ENCODE data around the gene GPRC5B. TPM values are rescaled to one million over a fixed set of nuclear protein-coding genes. Genes with fewer than 3 reads are reported as not detected.

Gene GPRC5B
- total and polyA plus RNA-seq, 2 of the 8 experiments (the other 6 are each of a cell fraction or from before 2014, with no cell fraction given) = 106 to 160 TPM

DNA sequence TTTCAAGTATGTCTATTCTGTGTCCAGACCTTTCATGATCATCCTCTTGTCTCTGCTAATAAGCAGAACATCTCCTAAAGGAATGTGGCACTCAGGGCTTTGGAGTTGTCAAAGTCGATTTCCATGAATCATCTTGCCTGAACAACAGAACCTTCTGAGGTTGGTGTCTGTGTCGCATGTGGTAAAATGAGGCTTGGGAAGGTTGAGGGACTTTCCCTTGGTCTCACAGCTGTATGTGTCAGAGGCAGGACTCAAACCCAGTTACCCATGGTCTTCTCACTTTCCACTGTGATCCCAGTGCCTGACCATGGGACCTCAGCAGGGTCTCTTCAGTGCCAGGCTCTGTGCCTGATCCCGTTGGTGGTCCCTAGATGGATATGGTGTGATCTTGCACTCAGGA lies 4.2 kb upstream of the GPRC5B start:
- Histone ChIP-seq H3K36me3 (ENCODE audit: control insufficient read depth in 2 of 4, insufficient read depth in 4 of 4, low read length in 3 of 4) (no peaks in the 10 kb centered on the region), H4K5ac (ENCODE audit: insufficient read length, low read depth, low read length) (no peak overlapping the region), H3K4me3 (ENCODE audit: extremely low read depth in 1 of 4, insufficient read depth in 2 of 4, low read depth in 3 of 4, low read length in 4 of 4) (no peak overlapping the region), H4K20me1 (replicated peaks in 1 of 2; ENCODE audit: control insufficient read depth in 1 of 2, insufficient read depth in 2 of 2, low read length in 2 of 2) (no peaks in the 10 kb centered on the region), H3K4me2 (ENCODE audit: insufficient read depth in 1 of 2, low read depth in 2 of 2, low read length in 2 of 2) (no peak overlapping the region), H2BK20ac (ENCODE audit: low read length) (no peak overlapping the region), H2BK15ac (ENCODE audit: low read length) (no peak overlapping the region), H3K14ac (ENCODE audit: insufficient read length) (no peak overlapping the region), H4K91ac (replicated peaks; ENCODE audit: insufficient read length, low read length) (no peak overlapping the region), H2BK120ac (replicated peaks; ENCODE audit: low read depth, low read length) (no peak overlapping the region), H3K23me2 (ENCODE audit: low read depth, low read length) (peaks cover 2% of the 10 kb centered on the region; the same call in 1 of the 2 replicates), H3K79me2 (ENCODE audit: control insufficient read depth in 1 of 2, insufficient read depth in 2 of 2, low read length in 2 of 2) (peaks cover 0 to 3% of the 10 kb centered on the region in 2 experiments; a peak in 1 of 4 replicates), H3K56ac (replicated peaks; ENCODE audit: insufficient read length, low read depth, low read length) (no peak overlapping the region), H3K27me3 (replicated peaks in 1 of 4; ENCODE audit: control insufficient read depth in 3 of 4, extremely low read depth in 1 of 4, insufficient read depth in 3 of 4, low read length in 3 of 4) (peaks cover 0 to 11% (median 7%) of the 10 kb centered on the region in 4 experiments; a peak in 5 of 7 replicates), H3K9me3 (ENCODE audit: insufficient read depth in 2 of 2, low read depth in 1 of 2, low read length in 1 of 2) (no peaks in the 10 kb centered on the region), H3K4ac (replicated peaks; ENCODE audit: insufficient read length, low read depth, low read length) (no peak overlapping the region), H4K8ac (ENCODE audit: extremely low read depth, insufficient read depth, low read length) (no peak overlapping the region), H3K27ac (ENCODE audit: low read depth, low read length) (no peak overlapping the region), H2BK12ac (ENCODE audit: low read depth, low read length) (no peak overlapping the region), H3K23ac (ENCODE audit: insufficient read length) (no peak overlapping the region), H2AK5ac (ENCODE audit: low read depth, low read length) (no peak overlapping the region), H3K18ac (ENCODE audit: extremely low read depth, low read length) (no peak overlapping the region), H2AFZ (ENCODE audit: low read length) (no peak overlapping the region), H3K9ac (replicated peaks in 1 of 4; ENCODE audit: extremely low read depth in 1 of 4, low read depth in 3 of 4, low read length in 3 of 4) (no peak overlapping the region), H3K79me1 (ENCODE audit: low read depth, low read length) (no peaks in the 10 kb centered on the region), H2BK5ac (ENCODE audit: low read depth, low read length) (no peak overlapping the region), H3K4me1 (replicated peaks in 1 of 4; ENCODE audit: control insufficient read depth in 3 of 4, insufficient read depth in 4 of 4, low read length in 3 of 4) (peaks cover 0 to 6% (median 3%) of the 10 kb centered on the region in 4 experiments; a peak in 6 of 7 replicates)
- 96% methylated on average over 3 of the region's 3 CpGs; no CpG with 5 or more reads in 1 of the 2 experiments for WGBS, 2 experiments (ENCODE audit: extremely low coverage in 1 of 2, insufficient coverage in 1 of 2, insufficient read length in 1 of 2, insufficient replicate concordance in 2 of 2, low coverage in 1 of 2, low lambda C conversion rate in 2 of 2, missing lambda C conversion rate in 1 of 2)
- ChIA-PET POLR2A (ENCODE audit: partially characterized antibody) (no interaction called here), CTCF (ENCODE audit: partially characterized antibody) (interaction anchor here (0.6 to 4.9 kb wide), 10 partner anchors 12 to 413 kb away, joined by 3 to 57 read pairs (median 4); no protein-coding TSS in a partner anchor)
- DNase-seq (ENCODE audit: low read depth in 1 of 2, low spot score in 2 of 2) (no peak), FAIRE-seq (no peak)
- TF ChIP-seq PHF8 (conservative IDR thresholded peaks at IDR 0.05; ENCODE audit: low read depth, low read length) (no peak), FOSL1 (IDR thresholded peaks at IDR 0.05; ENCODE audit: insufficient read depth, low read depth, low read length) (no peak), BCL11A (IDR thresholded peaks at IDR 0.05; ENCODE audit: low read depth in 2 of 2, low read length in 2 of 2) (no peak), SP4 (IDR thresholded peaks at IDR 0.05; ENCODE audit: low read length) (no peak), GABPA (IDR thresholded peaks at IDR 0.05; ENCODE audit: borderline replicate concordance, insufficient read depth, low read length) (no peak), TCF12 (IDR thresholded peaks at IDR 0.05; ENCODE audit: low read depth, low read length) (no peak), CBX5 (IDR thresholded peaks at IDR 0.05; ENCODE audit: low read depth, low read length) (no peak), CTBP2 (IDR thresholded peaks at IDR 0.05; ENCODE audit: borderline replicate concordance, insufficient read depth, insufficient read length, low read length) (no peak), POLR2A (IDR thresholded peaks at IDR 0.05; ENCODE audit: control extremely low read depth in 1 of 2, low read depth in 2 of 2, low read length in 2 of 2) (no peak), SUZ12 (IDR thresholded peaks at IDR 0.05; ENCODE audit: low read length) (no peak), SIRT6 (IDR thresholded peaks at IDR 0.05; ENCODE audit: low read length) (no peak), HDAC6 (IDR thresholded peaks at IDR 0.05; ENCODE audit: low read depth, low read length) (no peak), EP300 (IDR thresholded peaks at IDR 0.05; ENCODE audit: borderline replicate concordance in 1 of 2, low read depth in 2 of 2, low read length in 2 of 2) (no peak), SAP30 (IDR thresholded peaks at IDR 0.05; ENCODE audit: insufficient read depth, insufficient replicate concordance, low read length) (no peak), ZNF274 (IDR thresholded peaks at IDR 0.05; ENCODE audit: borderline replicate concordance, extremely low read depth, low read length) (no peak)
